ENCODE data around the gene TPRG1L.

DNA sequence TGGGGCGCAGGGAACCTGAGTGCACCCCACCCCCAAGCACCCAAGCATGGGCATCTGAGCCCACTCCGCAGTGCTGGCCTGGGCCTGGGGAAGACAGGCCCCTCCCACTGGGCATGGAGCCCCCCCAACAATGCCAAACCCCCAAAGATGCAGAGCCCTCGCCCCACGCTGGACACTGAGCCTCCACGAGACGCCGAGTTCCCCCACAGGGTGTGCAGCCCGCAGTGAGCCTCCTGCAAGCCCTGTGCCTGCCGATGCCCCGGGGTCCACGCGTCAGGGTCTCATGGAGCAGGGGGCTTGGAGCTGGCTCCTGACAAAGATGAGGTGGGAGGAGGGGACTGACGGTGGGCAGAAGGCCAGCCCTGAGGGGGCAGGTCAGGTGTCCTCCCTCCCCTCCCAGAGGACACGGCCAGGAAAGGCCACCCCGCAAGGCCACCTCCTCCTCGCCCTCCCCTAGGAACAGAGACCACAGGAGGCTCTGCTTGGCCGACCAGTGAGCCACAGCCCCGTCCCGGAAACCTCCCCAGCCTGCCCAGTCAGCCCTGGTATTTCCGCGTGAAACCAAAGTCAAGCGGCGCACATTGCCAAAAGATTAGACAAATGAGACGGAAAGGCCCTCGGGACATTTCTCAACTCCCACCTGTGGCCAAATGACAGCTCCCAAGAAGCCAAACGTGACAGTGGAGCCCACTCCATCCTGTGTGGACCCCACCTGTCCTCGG, 46.9 kb upstream of the TPRG1L start:
- TF ChIP-seq CTCF (IDR thresholded peaks at IDR 0.05) (no peak), EP300 (IDR thresholded peaks at IDR 0.05) (no peak), POLR2AphosphoS5 (IDR thresholded peaks at IDR 0.05) (no peak)

Data from esophagus muscularis mucosa (tissue), 4 donors.